Activated CD8-positive, alpha-beta memory T cell treated with anti-CD3 and anti-CD28 coated beads, Interleukin-2, amount 50 U/mL, for 1 hour (primary cell): Measurements from ENCODE around the gene PAOX.

Experiments used
- DNase-seq: peaks from one replicate; pipeline ENCODE4 v3.0.0-alpha.2; 2020; ENCODE audit errors: extremely low read depth

PAOX gene

GRCh38 chr10:133439517-133440461, 60.7 kb downstream of the PAOX start:
- no peak for DNase-seq

- no peak for DNase-seq
Observed at GRCh38 chr10:133440633-133441285, 61.7 kb downstream of the PAOX start.
